Measurements from ENCODE around the gene PDE6D.

PDE6D gene

GRCh38 chr2:231786917-231787292 is 5.8 kb upstream of the PDE6D start:
- H2BK120ac ChIP-seq (ENCODE audit: low read depth, low read length): no peak overlapping the region
- H3K4me3 ChIP-seq (ENCODE audit: insufficient read depth in 1 of 2, low read depth in 1 of 2, low read length in 2 of 2): peak overlapping the region; percentile 80 to 97
- H3K4ac ChIP-seq (ENCODE audit: low read depth in 1 of 2, low read length in 2 of 2): peak overlapping the region in 1 of 2 experiments; percentile 81
- no peaks in the 10 kb centered on the region for H3K9me3 ChIP-seq (ENCODE audit: control insufficient read depth, low read length)
- no peak overlapping the region for H3K23ac ChIP-seq (ENCODE audit: low read length in 2 of 2)
- peaks cover 18% of the 10 kb centered on the region for H3K79me1 ChIP-seq (replicated peaks; ENCODE audit: low read length, poor library complexity, severe bottlenecking)
- 10% methylated on average over 11 of the region's 11 CpGs for WGBS
- no peak overlapping the region for H2BK15ac ChIP-seq (ENCODE audit: low read depth, poor library complexity, severe bottlenecking)
- H2BK12ac ChIP-seq (ENCODE audit: low read length in 2 of 2): no peak overlapping the region
- no peak overlapping the region for H2BK5ac ChIP-seq (ENCODE audit: low read depth, low read length, poor library complexity, severe bottlenecking)
- H3K27me3 ChIP-seq (ENCODE audit: control insufficient read depth in 1 of 2, insufficient read depth in 1 of 2, low read length in 2 of 2): no peaks in the 10 kb centered on the region
- H3K27ac ChIP-seq (ENCODE audit: low read length, poor library complexity, severe bottlenecking): no peak overlapping the region
- peak overlapping the region; percentile 66 for H4K8ac ChIP-seq (ENCODE audit: low read length)
- DNase-seq: no peak
- H3K14ac ChIP-seq (ENCODE audit: low read length in 2 of 2): no peak overlapping the region
- no peak overlapping the region for H4K91ac ChIP-seq (ENCODE audit: low read length)
- H2AFZ ChIP-seq (ENCODE audit: low read depth, low read length): no peak overlapping the region
- H3K36me3 ChIP-seq (ENCODE audit: control insufficient read depth in 1 of 2, insufficient read depth in 2 of 2, low read depth in 1 of 2, low read length in 2 of 2): peaks cover 6 to 30% of the 10 kb centered on the region in 2 experiments
- peaks cover 4% of the 10 kb centered on the region for H3K4me1 ChIP-seq (ENCODE audit: control insufficient read depth, insufficient read depth, low read depth, low read length)
- H2AK5ac ChIP-seq (ENCODE audit: low read length, severe bottlenecking): no peak overlapping the region
- H3K9ac ChIP-seq (ENCODE audit: low read length): peak overlapping the region; percentile 91
- no peak overlapping the region for H3K18ac ChIP-seq (ENCODE audit: low read depth in 1 of 2, low read length in 2 of 2)
- H3K4me2 ChIP-seq (ENCODE audit: low read length, poor library complexity, severe bottlenecking): peak overlapping the region; percentile 83

DNA sequence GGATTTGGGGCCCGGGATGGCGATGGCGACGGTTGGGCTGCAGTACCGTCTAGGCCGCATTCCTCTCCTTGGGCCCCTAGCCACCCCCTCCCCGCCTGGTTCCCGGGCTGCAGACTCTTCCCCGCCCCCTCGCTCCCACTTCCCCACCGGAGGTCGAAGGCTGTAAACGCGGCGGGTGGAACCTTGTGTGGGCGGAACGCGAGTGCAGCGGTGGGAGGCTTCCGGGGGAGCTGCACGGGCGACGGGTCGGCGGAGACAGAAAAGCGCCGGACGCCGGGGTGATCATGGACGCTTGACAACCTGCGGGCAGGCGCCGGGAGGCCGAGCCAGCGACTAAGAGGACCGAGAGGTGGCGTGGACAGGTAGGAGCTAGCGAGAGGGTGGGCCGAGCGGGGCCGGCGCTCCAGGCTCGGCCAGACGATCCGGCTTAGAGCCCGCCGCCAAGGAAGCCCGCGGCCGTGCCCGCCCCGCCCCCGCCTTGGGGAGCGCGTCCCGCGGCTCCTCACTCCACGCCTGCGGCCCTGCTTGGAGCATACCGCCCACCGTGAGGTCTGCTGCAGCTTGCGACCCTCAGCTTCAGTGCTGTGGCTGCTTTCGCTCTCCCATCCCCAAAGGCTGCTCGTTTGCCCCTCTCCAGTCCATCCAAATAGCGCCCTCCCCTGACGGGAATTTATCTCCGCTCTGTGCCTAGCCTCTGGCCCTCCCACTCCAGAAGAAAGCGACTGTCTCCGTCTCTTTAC is 5.3 kb upstream of the PDE6D start, which contains the start of gene COPS7B:
Gene COPS7B, plus strand, starts transcription at position 269 of the 740 bp plus-strand sequence. CDS start 2,126 bp downstream, outside the sequence.
- Histone ChIP-seq H3K14ac (ENCODE audit: low read length in 2 of 2) (peak within 1 kb of the TSS in 1 of 2 experiments; percentile 70), H3K9me3 (ENCODE audit: control insufficient read depth, low read length) (no peaks in the 10 kb centered on the region), H3K27ac (ENCODE audit: low read length, poor library complexity, severe bottlenecking) (peak within 1 kb of the TSS; percentile 67), H4K91ac (ENCODE audit: low read length) (peak within 1 kb of the TSS; percentile 87), H3K4me1 (ENCODE audit: control insufficient read depth, insufficient read depth, low read depth, low read length) (peaks cover 4% of the 10 kb centered on the region), H3K36me3 (ENCODE audit: control insufficient read depth in 1 of 2, insufficient read depth in 2 of 2, low read depth in 1 of 2, low read length in 2 of 2) (peaks cover 4 to 25% of the 10 kb centered on the region in 2 experiments), H3K18ac (ENCODE audit: low read depth in 1 of 2, low read length in 2 of 2) (peak within 1 kb of the TSS; percentile 82 to 94), H2BK12ac (ENCODE audit: low read length in 2 of 2) (peak within 1 kb of the TSS in 1 of 2 experiments; percentile 39), H3K27me3 (ENCODE audit: control insufficient read depth in 1 of 2, insufficient read depth in 1 of 2, low read length in 2 of 2) (no peaks in the 10 kb centered on the region), H3K4me2 (ENCODE audit: low read length, poor library complexity, severe bottlenecking) (peak within 1 kb of the TSS; percentile 83), H3K23ac (ENCODE audit: low read length in 2 of 2) (peak within 1 kb of the TSS in 1 of 2 experiments; percentile 70), H2AK5ac (ENCODE audit: low read length, severe bottlenecking) (peak within 1 kb of the TSS; percentile 35), H3K79me1 (replicated peaks; ENCODE audit: low read length, poor library complexity, severe bottlenecking) (peaks cover 18% of the 10 kb centered on the region), H3K9ac (ENCODE audit: low read length) (peak within 1 kb of the TSS; percentile 91), H2BK15ac (ENCODE audit: low read depth, poor library complexity, severe bottlenecking) (peak within 1 kb of the TSS; percentile 91), H2AFZ (ENCODE audit: low read depth, low read length) (peak within 1 kb of the TSS; percentile 90), H2BK5ac (ENCODE audit: low read depth, low read length, poor library complexity, severe bottlenecking) (no peak within 1 kb of the TSS), H3K4me3 (ENCODE audit: insufficient read depth in 1 of 2, low read depth in 1 of 2, low read length in 2 of 2) (peak within 1 kb of the TSS; percentile 80 to 97), H4K8ac (ENCODE audit: low read length) (peak within 1 kb of the TSS; percentile 94), H2BK120ac (ENCODE audit: low read depth, low read length) (no peak within 1 kb of the TSS), H3K4ac (ENCODE audit: low read depth in 1 of 2, low read length in 2 of 2) (peak within 1 kb of the TSS; percentile 91)
- peak; percentile 82 for DNase-seq
- 2% methylated on average over 60 of the region's 69 CpGs for WGBS

- no peak for DNase-seq
- no peaks in the 10 kb centered on the region for H3K27me3 ChIP-seq (ENCODE audit: control insufficient read depth in 1 of 2, insufficient read depth in 1 of 2, low read length in 2 of 2)
- peak overlapping the region in 1 of 2 experiments; percentile 70 for H3K14ac ChIP-seq (ENCODE audit: low read length in 2 of 2)
- H3K4me1 ChIP-seq (ENCODE audit: control insufficient read depth, insufficient read depth, low read depth, low read length): peaks cover 4% of the 10 kb centered on the region
- peak overlapping the region; percentile 80 to 97 for H3K4me3 ChIP-seq (ENCODE audit: insufficient read depth in 1 of 2, low read depth in 1 of 2, low read length in 2 of 2)
- H3K23ac ChIP-seq (ENCODE audit: low read length in 2 of 2): peak overlapping the region in 1 of 2 experiments; percentile 70
- peak overlapping the region; percentile 82 for H3K4me2 ChIP-seq (ENCODE audit: low read length, poor library complexity, severe bottlenecking)
- peak overlapping the region; percentile 67 for H3K27ac ChIP-seq (ENCODE audit: low read length, poor library complexity, severe bottlenecking)
- peaks cover 18% of the 10 kb centered on the region for H3K79me1 ChIP-seq (replicated peaks; ENCODE audit: low read length, poor library complexity, severe bottlenecking)
- H4K91ac ChIP-seq (ENCODE audit: low read length): peak overlapping the region; percentile 87
- H3K9me3 ChIP-seq (ENCODE audit: control insufficient read depth, low read length): no peaks in the 10 kb centered on the region
- no peak overlapping the region for H2BK15ac ChIP-seq (ENCODE audit: low read depth, poor library complexity, severe bottlenecking)
- no peak overlapping the region for H2BK12ac ChIP-seq (ENCODE audit: low read length in 2 of 2)
- H3K18ac ChIP-seq (ENCODE audit: low read depth in 1 of 2, low read length in 2 of 2): peak overlapping the region; percentile 82 to 94
- H3K9ac ChIP-seq (ENCODE audit: low read length): peak overlapping the region; percentile 91
- peak overlapping the region; percentile 90 for H2AFZ ChIP-seq (ENCODE audit: low read depth, low read length)
- H2AK5ac ChIP-seq (ENCODE audit: low read length, severe bottlenecking): peak overlapping the region; percentile 35
- WGBS: 41% methylated on average over 6 of the region's 6 CpGs
- H2BK120ac ChIP-seq (ENCODE audit: low read depth, low read length): no peak overlapping the region
- no peak overlapping the region for H2BK5ac ChIP-seq (ENCODE audit: low read depth, low read length, poor library complexity, severe bottlenecking)
- peak overlapping the region; percentile 91 for H3K4ac ChIP-seq (ENCODE audit: low read depth in 1 of 2, low read length in 2 of 2)
- H4K8ac ChIP-seq (ENCODE audit: low read length): peak overlapping the region; percentile 89
- peaks cover 4 to 19% of the 10 kb centered on the region in 2 experiments for H3K36me3 ChIP-seq (ENCODE audit: control insufficient read depth in 1 of 2, insufficient read depth in 2 of 2, low read depth in 1 of 2, low read length in 2 of 2)
Observed at GRCh38 chr2:231785822-231786176, 4.7 kb upstream of the PDE6D start.

GRCh38 chr2:231785413-231785812 is 4.3 kb upstream of the PDE6D start:
- Histone ChIP-seq H3K27me3 (ENCODE audit: control insufficient read depth in 1 of 2, insufficient read depth in 1 of 2, low read length in 2 of 2) (no peaks in the 10 kb centered on the region), H2BK120ac (ENCODE audit: low read depth, low read length) (no peak overlapping the region), H2BK5ac (ENCODE audit: low read depth, low read length, poor library complexity, severe bottlenecking) (no peak overlapping the region), H2AFZ (ENCODE audit: low read depth, low read length) (no peak overlapping the region), H3K4me3 (ENCODE audit: insufficient read depth in 1 of 2, low read depth in 1 of 2, low read length in 2 of 2) (peak overlapping the region in 1 of 2 experiments; percentile 97), H3K18ac (ENCODE audit: low read depth in 1 of 2, low read length in 2 of 2) (no peak overlapping the region), H3K4me2 (ENCODE audit: low read length, poor library complexity, severe bottlenecking) (no peak overlapping the region), H3K9ac (ENCODE audit: low read length) (peak overlapping the region; percentile 91), H2AK5ac (ENCODE audit: low read length, severe bottlenecking) (peak overlapping the region; percentile 35), H3K9me3 (ENCODE audit: control insufficient read depth, low read length) (no peaks in the 10 kb centered on the region), H3K14ac (ENCODE audit: low read length in 2 of 2) (no peak overlapping the region), H3K4me1 (ENCODE audit: control insufficient read depth, insufficient read depth, low read depth, low read length) (peaks cover 5% of the 10 kb centered on the region), H3K27ac (ENCODE audit: low read length, poor library complexity, severe bottlenecking) (no peak overlapping the region), H2BK12ac (ENCODE audit: low read length in 2 of 2) (no peak overlapping the region), H3K4ac (ENCODE audit: low read depth in 1 of 2, low read length in 2 of 2) (peak overlapping the region in 1 of 2 experiments; percentile 91), H3K23ac (ENCODE audit: low read length in 2 of 2) (no peak overlapping the region), H4K8ac (ENCODE audit: low read length) (no peak overlapping the region), H2BK15ac (ENCODE audit: low read depth, poor library complexity, severe bottlenecking) (no peak overlapping the region), H3K79me1 (replicated peaks; ENCODE audit: low read length, poor library complexity, severe bottlenecking) (peaks cover 19% of the 10 kb centered on the region), H3K36me3 (ENCODE audit: control insufficient read depth in 1 of 2, insufficient read depth in 2 of 2, low read depth in 1 of 2, low read length in 2 of 2) (peaks cover 4 to 19% of the 10 kb centered on the region in 2 experiments), H4K91ac (ENCODE audit: low read length) (no peak overlapping the region)
- WGBS: 100% methylated on average over 2 of the region's 2 CpGs
- DNase-seq: no peak

All from mesenchymal stem cell (in vitro differentiated cells and primary cell).